HL-60 (cell line): ENCODE data around the gene SRRM3.
"Not testable (repeated sequence)": the region's sequence is repeated elsewhere in the genome, so short reads cannot be mapped to it uniquely, and the experiment has no call there.

ENCODE experiments used
- GABPA ChIP-seq: IDR thresholded peaks from 2 replicates; pipeline ENCODE4 v1.6.1; 2012; ENCODE audit warnings: low read depth
- POLR2AphosphoS5 ChIP-seq: IDR thresholded peaks from 2 replicates; pipeline ENCODE4 v1.6.1; 2012; ENCODE audit warnings: low read depth
- TF ChIP-seq, protein P1 (sequence below): IDR thresholded peaks from one replicate; pipeline ENCODE4 v1.5.1; 2011; ENCODE audit warnings: low read length, control low read depth, inconsistent platforms; ENCODE audit not compliant: insufficient read depth
- TF ChIP-seq, protein P2 (sequence below): IDR thresholded peaks from 2 replicates; pipeline ENCODE4 v1.6.1; 2012; ENCODE audit warnings: low read depth; ENCODE audit not compliant: insufficient replicate concordance

DNA sequence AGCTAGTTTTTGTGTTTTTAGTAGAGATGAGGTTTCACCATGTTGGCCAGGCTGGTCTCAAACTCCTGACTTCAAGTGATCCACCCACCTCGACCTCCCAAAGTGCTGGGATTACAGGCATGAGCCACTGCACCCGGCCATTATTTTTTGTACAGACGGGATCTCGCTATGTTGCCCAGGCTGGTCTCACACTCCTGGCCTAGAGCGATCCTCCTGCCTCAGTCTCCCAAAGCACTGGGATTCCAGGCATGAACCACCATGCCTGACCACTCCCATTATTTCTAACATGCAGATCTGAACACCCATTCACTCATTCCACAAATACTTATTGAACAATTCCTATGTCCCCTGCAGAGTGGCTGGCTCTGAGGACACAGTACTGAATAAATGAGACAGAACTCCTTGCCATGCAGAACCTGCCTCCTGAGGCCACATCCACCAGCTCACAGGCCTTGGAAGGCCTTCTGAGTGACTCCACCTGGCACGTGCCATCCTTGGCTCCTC lies 89.2 kb downstream of the SRRM3 start:
- TF ChIP-seq, protein P1, sequence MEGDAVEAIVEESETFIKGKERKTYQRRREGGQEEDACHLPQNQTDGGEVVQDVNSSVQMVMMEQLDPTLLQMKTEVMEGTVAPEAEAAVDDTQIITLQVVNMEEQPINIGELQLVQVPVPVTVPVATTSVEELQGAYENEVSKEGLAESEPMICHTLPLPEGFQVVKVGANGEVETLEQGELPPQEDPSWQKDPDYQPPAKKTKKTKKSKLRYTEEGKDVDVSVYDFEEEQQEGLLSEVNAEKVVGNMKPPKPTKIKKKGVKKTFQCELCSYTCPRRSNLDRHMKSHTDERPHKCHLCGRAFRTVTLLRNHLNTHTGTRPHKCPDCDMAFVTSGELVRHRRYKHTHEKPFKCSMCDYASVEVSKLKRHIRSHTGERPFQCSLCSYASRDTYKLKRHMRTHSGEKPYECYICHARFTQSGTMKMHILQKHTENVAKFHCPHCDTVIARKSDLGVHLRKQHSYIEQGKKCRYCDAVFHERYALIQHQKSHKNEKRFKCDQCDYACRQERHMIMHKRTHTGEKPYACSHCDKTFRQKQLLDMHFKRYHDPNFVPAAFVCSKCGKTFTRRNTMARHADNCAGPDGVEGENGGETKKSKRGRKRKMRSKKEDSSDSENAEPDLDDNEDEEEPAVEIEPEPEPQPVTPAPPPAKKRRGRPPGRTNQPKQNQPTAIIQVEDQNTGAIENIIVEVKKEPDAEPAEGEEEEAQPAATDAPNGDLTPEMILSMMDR, result not testable (repeated sequence)
- not testable (repeated sequence) for TF ChIP-seq POLR2AphosphoS5, GABPA
- TF ChIP-seq, protein P2, sequence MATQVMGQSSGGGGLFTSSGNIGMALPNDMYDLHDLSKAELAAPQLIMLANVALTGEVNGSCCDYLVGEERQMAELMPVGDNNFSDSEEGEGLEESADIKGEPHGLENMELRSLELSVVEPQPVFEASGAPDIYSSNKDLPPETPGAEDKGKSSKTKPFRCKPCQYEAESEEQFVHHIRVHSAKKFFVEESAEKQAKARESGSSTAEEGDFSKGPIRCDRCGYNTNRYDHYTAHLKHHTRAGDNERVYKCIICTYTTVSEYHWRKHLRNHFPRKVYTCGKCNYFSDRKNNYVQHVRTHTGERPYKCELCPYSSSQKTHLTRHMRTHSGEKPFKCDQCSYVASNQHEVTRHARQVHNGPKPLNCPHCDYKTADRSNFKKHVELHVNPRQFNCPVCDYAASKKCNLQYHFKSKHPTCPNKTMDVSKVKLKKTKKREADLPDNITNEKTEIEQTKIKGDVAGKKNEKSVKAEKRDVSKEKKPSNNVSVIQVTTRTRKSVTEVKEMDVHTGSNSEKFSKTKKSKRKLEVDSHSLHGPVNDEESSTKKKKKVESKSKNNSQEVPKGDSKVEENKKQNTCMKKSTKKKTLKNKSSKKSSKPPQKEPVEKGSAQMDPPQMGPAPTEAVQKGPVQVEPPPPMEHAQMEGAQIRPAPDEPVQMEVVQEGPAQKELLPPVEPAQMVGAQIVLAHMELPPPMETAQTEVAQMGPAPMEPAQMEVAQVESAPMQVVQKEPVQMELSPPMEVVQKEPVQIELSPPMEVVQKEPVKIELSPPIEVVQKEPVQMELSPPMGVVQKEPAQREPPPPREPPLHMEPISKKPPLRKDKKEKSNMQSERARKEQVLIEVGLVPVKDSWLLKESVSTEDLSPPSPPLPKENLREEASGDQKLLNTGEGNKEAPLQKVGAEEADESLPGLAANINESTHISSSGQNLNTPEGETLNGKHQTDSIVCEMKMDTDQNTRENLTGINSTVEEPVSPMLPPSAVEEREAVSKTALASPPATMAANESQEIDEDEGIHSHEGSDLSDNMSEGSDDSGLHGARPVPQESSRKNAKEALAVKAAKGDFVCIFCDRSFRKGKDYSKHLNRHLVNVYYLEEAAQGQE, result not testable (repeated sequence)
